GM12865 (cell line): Measurements from ENCODE around the gene ONECUT2.
"Not testable (repeated sequence)": the region's sequence is repeated elsewhere in the genome, so short reads cannot be mapped to it uniquely, and the experiment has no call there.

Source experiments
- DNase-seq: peaks from one replicate; pipeline ENCODE4 v3.0.0; 2010; ENCODE audit warnings: low read depth
- H3K4me3 ChIP-seq: 2 replicates; pipeline ENCODE4 v1.5.1; 2011; ENCODE audit warnings: mild to moderate bottlenecking, low read depth, low read length, control low read depth
- TF ChIP-seq, protein P1 (sequence below): IDR thresholded peaks from 2 replicates; pipeline ENCODE4 v1.5.1; 2011; ENCODE audit warnings: low read length, control low read depth, low read depth, inconsistent platforms; ENCODE audit not compliant: insufficient read depth; ENCODE audit errors: missing control alignments

The ONECUT2 gene

DNA sequence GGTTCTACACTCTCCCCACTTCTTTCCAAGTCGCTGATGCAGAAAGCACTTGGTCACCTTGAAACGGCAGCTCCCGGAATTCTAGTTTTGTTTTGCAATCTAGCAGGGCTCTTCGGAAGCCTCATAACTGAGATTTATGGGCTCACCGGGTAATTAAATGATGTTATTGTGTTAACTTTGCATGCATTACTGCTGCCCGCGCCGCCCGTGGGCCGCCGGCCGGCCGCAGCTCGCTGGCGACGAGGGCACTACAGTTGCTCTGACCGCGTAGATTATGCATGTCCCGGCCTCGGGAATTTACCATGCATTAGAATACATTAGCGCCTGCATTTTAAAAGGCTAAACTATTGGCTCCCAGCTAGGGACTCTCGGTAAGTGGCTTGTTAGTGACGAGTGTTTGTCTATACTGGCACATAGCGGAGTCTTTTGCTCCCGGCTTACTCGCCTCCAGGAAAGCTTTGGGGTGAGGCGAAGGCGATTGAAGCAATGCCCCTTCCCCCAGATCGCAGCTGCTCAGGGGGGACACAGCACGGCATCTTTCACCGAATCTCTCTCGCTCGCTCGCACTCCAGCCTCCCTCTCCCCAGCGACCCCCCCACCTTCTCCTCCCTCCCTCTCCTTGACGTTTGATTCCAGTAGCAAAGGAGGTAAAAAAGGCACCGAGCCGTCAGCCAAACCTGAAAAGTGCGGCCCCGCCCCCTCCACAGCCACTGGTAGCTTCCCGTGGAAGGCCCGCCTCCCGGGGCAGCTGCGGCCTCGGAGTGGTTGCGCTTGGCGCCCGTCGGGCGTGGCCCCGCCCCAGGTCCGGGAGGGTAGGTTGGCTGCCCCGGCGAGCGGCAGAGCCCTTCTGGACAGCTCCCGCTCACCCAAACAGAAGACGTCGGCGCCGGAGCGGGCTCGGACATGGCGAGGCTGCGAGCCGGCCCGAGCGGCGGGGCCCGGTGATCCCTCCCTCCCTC is at the start of gene ONECUT2:
TSS of gene ONECUT2 (plus strand) at position 839 of the 959 bp plus-strand sequence. CDS start 343 bp downstream, outside the sequence.
- TF ChIP-seq, protein P1, sequence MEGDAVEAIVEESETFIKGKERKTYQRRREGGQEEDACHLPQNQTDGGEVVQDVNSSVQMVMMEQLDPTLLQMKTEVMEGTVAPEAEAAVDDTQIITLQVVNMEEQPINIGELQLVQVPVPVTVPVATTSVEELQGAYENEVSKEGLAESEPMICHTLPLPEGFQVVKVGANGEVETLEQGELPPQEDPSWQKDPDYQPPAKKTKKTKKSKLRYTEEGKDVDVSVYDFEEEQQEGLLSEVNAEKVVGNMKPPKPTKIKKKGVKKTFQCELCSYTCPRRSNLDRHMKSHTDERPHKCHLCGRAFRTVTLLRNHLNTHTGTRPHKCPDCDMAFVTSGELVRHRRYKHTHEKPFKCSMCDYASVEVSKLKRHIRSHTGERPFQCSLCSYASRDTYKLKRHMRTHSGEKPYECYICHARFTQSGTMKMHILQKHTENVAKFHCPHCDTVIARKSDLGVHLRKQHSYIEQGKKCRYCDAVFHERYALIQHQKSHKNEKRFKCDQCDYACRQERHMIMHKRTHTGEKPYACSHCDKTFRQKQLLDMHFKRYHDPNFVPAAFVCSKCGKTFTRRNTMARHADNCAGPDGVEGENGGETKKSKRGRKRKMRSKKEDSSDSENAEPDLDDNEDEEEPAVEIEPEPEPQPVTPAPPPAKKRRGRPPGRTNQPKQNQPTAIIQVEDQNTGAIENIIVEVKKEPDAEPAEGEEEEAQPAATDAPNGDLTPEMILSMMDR = no peak

DNA sequence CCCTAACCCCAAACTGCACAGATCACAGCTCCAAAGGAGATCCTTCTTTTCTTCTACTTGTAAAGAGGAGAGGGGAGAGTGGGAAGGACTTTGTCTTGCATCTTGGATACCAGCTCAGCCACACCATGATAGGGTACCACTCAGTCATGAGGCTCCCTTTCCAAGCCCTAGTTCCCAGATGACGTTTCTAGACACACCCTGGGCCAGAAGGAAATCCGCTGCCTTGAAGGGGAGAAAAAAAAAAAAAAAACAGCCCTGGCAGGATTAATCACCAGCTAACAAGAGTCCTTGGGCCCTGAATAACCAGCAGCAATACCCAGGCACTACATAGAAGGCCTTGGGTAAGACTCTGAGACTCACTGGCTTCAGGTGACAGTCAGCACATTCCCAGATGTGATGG is 45.9 kb upstream of the ONECUT2 start:
- no peak for DNase-seq
- H3K4me3 ChIP-seq = no peak overlapping the region
- TF ChIP-seq, protein P1 = no peak

More for the DNA sequence above, at the start of gene ONECUT2:
- H3K4me3 ChIP-seq = peak within 1 kb of the TSS; percentile 8; the same call in 1 of the 2 replicates
- DNase-seq = peak; percentile 74

DNA sequence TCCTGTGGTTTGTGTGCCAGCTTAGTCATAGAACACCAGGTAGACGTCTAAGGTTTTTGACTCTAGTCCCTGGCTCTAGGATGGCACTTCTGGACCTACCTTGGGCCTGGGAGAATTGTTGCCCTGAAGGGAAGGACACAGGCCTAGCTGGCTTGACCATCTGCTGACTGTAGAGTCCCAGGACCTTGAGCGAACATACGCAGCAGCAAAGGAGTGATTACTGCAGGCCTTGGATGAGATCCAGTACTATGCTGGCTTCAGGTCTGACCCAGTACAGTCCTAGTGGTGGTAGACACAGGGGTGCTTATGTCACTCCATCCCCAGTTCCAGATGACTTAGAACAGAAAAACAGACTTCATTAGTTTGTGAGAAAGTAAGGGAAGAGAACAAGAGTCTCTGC is 45.1 kb upstream of the ONECUT2 start:
- TF ChIP-seq, protein P1 = no peak
- DNase-seq = no peak

DNA sequence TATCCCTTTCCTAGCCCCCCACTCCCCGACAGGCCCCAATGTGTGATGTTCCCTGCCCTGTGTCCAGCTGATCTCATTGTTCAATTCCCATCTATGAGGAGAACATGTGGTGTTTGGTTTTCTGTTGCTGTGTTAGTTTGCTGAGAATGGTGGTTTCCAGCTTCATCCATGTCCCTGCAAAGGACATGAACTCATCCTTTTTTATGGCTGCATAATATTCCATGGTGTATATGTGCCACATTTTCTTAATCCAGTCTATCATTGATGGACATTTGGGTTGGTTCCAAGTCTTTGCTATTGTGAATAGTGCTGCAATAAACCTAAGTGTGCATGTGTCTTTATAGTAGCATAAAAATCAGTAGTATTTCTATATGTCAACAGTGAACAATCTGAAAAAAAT is 40.4 kb upstream of the ONECUT2 start:
- H3K4me3 ChIP-seq, DNase-seq: not testable (repeated sequence)

More for the DNA sequence above, 45.1 kb upstream of the ONECUT2 start:
- no peak overlapping the region for H3K4me3 ChIP-seq

DNA sequence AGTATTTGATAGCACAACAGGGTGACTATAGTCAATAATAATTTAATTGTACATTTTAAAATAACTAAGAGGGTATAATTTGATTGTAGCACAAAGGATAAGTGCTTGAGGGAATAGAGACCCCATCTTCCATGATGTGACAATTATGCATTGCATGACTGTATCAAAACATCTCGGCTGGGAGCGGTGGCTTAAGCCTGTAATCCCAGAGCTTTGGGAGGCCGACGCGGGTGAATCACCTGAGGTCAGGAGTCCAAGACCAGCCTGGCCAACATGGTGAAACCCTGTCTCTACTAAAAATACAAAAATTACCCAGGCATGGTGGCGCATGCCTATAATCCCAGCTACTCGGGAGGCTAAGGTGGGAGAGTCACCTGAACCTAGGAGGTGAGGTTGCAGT is 38.3 kb upstream of the ONECUT2 start:
- not testable (repeated sequence) for DNase-seq, H3K4me3 ChIP-seq

DNA sequence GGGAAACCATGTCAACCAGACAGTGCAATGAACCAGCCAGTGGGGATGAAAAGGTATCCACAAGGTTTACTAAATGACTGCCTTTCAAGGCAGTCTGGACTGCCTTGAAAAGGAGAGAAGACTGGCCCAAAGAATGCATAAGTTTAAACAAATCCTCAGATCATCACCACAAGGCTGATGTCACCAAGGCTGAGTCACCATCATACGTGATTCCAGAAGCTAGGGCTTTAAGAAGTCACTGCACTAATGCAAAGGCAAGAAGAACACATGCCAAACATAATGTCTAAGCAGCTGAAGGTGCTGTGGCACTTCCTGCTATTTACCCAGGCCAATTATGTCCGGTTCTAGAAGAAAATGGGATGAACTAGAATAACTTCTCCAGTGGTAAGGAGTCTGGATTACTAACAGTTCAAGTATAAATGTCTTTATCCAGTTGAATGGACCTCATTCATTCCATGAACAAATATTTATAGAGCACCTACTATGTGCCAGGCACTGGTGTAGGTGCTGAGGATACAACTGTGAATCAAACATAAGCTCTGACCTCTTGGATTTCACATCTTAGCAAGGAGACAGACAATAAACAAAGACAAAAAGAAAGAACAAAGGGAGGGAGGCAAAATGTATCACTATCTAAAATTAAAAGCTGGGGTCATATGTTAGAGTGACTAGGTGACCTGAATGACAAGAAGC is 37.6 kb upstream of the ONECUT2 start:
- no peak for DNase-seq
- TF ChIP-seq, protein P1 = no peak
- H3K4me3 ChIP-seq = no peak overlapping the region

DNA sequence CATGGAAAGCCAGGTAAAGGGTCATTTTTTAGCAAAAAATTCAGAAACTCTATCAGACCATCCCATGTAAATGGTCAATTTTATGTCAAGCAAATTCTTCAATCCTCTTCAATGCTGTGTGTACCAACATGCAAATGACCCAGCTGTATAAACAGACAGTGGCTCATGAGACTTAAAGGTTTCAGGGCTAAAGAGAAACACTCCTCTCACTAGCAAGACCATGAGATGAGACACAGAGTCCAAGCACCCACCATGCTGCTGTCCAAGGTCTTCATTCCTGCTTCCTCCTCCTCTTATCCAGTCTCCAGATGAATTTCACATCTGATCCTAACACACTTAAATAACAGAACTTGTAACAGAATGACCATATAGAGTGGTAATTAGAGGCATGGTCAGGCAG is 30.8 kb upstream of the ONECUT2 start:
- H3K4me3 ChIP-seq = no peak overlapping the region
- TF ChIP-seq, protein P1 = no peak
- DNase-seq = no peak
